Measurements from ENCODE around the gene PHGDH. TPM values are rescaled to one million over a fixed set of nuclear protein-coding genes. Genes with fewer than 3 reads are reported as not detected.
A peak's percentile ranks its signal among the peaks of the same experiment; 100 is the strongest.

The PHGDH gene
- total and polyA plus RNA-seq, 2 of the 13 experiments (the other 11 are each of a cell fraction or from before 2014, with no cell fraction given): 95.8 to 133 TPM

- TF ChIP-seq ETV6 (CRISPR knock-in tag; conservative IDR thresholded peaks at IDR 0.05) (no peak), ZBTB25 (CRISPR knock-in tag; IDR thresholded peaks at IDR 0.05) (no peak), CAMTA2 (CRISPR knock-in tag; IDR thresholded peaks at IDR 0.05; ENCODE audit: borderline replicate concordance) (no peak), RBFOX2 (IDR thresholded peaks at IDR 0.05; ENCODE audit: low read depth, low read length) (peak; percentile 52; the same call in 1 of the 2 replicates), EED (CRISPR knock-in tag; IDR thresholded peaks at IDR 0.05) (no peak), ZZZ3 (CRISPR knock-in tag; IDR thresholded peaks at IDR 0.05; ENCODE audit: borderline replicate concordance) (no peak), EEA1 (CRISPR knock-in tag; IDR thresholded peaks at IDR 0.05; ENCODE audit: borderline replicate concordance) (no peak), WIZ (CRISPR knock-in tag; IDR thresholded peaks at IDR 0.05) (no peak), KLF15 (CRISPR knock-in tag; IDR thresholded peaks at IDR 0.05; ENCODE audit: borderline replicate concordance) (no peak), ZNF770 (CRISPR knock-in tag; IDR thresholded peaks at IDR 0.05) (no peak), HNRNPUL1 (IDR thresholded peaks at IDR 0.05; ENCODE audit: low read depth, low read length) (no peak), PTBP1 (IDR thresholded peaks at IDR 0.05; ENCODE audit: low read depth, low read length, poor library complexity, severe bottlenecking) (peak; percentile 17), ZNF747 (CRISPR knock-in tag; IDR thresholded peaks at IDR 0.05; ENCODE audit: borderline replicate concordance) (no peak), BATF2 (CRISPR knock-in tag; IDR thresholded peaks at IDR 0.05) (no peak), ZNF17 (CRISPR knock-in tag; IDR thresholded peaks at IDR 0.05) (no peak), MTF1 (CRISPR knock-in tag; IDR thresholded peaks at IDR 0.05) (no peak), KDM3A (CRISPR knock-in tag; IDR thresholded peaks at IDR 0.05; ENCODE audit: low read depth) (peak; percentile 12; the same call in 1 of the 2 replicates), ZNF580 (CRISPR knock-in tag; IDR thresholded peaks at IDR 0.05; ENCODE audit: borderline replicate concordance, low read depth) (no peak), ZNF768 (CRISPR knock-in tag; IDR thresholded peaks at IDR 0.05) (no peak), ZNF556 (CRISPR knock-in tag; IDR thresholded peaks at IDR 0.05; ENCODE audit: borderline replicate concordance) (no peak), ZNF777 (CRISPR knock-in tag; IDR thresholded peaks at IDR 0.05) (no peak), NR2C2 (CRISPR knock-in tag; IDR thresholded peaks at IDR 0.05; ENCODE audit: borderline replicate concordance) (peak; percentile 47; the same call in 1 of the 2 replicates), CCDC6 (CRISPR knock-in tag; IDR thresholded peaks at IDR 0.05) (peak; percentile 86), ZFP36 (IDR thresholded peaks at IDR 0.05; ENCODE audit: borderline replicate concordance, low read depth, low read length, partially characterized antibody) (no peak), NFE2L2 (IDR thresholded peaks at IDR 0.05; ENCODE audit: low read length) (no peak), HDAC2 (CRISPR knock-in tag; IDR thresholded peaks at IDR 0.05) (no peak), PAX8 (CRISPR knock-in tag; IDR thresholded peaks at IDR 0.05; ENCODE audit: borderline replicate concordance) (no peak), ZNF34 (CRISPR knock-in tag; IDR thresholded peaks at IDR 0.05; ENCODE audit: borderline replicate concordance) (no peak), HDAC6 (IDR thresholded peaks at IDR 0.05; ENCODE audit: low read depth, low read length) (no peak)
These were observed at the start of gene PHGDH (continued) for GRCh38 chr1:119711804-119712341.

Measured in HepG2 (cell line).